Mucosa of rectum (tissue), 2 donors: ENCODE measurements around the gene KCNT1.

Source experiments
- H3K27ac ChIP-seq, 2 donors: one replicate each; pipeline ENCODE4 v1.7.0; 2013; ENCODE audit warnings: inconsistent platforms in 2 of 2, low read depth in 2 of 2, low read length in 2 of 2
- H3K27me3 ChIP-seq, 2 donors: one replicate each; pipeline ENCODE4 v1.7.0; 2013; ENCODE audit warnings: low read length in 2 of 2; ENCODE audit not compliant: control insufficient read depth in 2 of 2, insufficient read depth in 2 of 2
- H3K36me3 ChIP-seq, 2 donors: one replicate each; pipeline ENCODE4 v1.7.0; 2013; ENCODE audit warnings: low read length in 2 of 2; ENCODE audit not compliant: control insufficient read depth in 2 of 2, insufficient read depth in 2 of 2
- H3K4me1 ChIP-seq, 2 donors: one replicate each; pipeline ENCODE4 v1.7.0; 2013; ENCODE audit warnings: low read length in 2 of 2, mild to moderate bottlenecking in 1 of 2; ENCODE audit not compliant: control insufficient read depth in 2 of 2, insufficient read depth in 2 of 2
- H3K4me3 ChIP-seq, 2 donors: one replicate each; pipeline ENCODE4 v1.7.0; 2013; ENCODE audit warnings: low read length in 2 of 2
- H3K9ac ChIP-seq, 2 donors: one replicate each; pipeline ENCODE4 v1.7.0; 2013; ENCODE audit warnings: low read length in 2 of 2, low read depth in 1 of 2, mild to moderate bottlenecking in 1 of 2
- H3K9me3 ChIP-seq, 2 donors: one replicate each; pipeline ENCODE4 v1.7.0; 2013; ENCODE audit warnings: low read length in 2 of 2; ENCODE audit not compliant: control insufficient read depth in 2 of 2
- donor health status: healthy.
- donor health status: Normal muscosa, but diverticular disease.

KCNT1 gene

DNA sequence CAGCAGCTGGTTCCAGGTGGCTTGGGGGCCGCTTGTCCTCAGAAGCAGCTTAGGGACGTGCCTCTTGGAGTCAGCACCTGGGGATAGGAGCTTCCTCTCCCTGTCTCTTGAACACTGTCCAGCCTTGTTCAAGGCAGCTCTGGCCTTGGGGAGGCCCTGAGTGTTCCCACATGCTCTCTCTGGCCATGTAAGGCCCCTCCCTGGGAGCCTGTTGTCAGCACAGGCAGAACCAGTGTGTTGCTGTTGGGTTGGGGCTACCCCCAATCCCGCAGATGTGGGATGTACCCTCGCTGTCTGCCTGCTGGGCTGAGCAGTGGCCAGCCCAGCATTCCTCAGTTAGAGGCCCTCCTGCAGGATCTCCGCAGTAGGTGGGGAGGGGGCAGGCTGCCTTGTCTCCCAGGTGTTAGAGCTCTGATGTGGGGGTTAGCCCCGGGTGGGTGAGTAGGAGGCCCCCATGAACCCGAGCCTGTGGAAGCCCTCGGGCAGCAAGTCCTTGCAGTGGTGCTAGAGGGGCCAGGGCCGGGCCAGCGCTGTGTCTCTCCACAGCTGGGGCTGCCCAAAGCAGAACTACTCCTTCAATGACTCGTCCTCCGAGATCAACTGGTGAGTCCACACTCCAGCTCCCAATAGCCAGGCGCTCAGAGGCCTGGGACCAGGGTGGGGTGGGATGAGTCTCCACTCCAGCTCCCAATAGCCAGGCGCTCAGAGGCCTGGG is 51.6 kb downstream of the KCNT1 start:
- H3K36me3 ChIP-seq: no peaks in the 10 kb centered on the region
- H3K9ac ChIP-seq: no peak overlapping the region
- no peak overlapping the region for H3K27ac ChIP-seq
- H3K4me3 ChIP-seq: no peak overlapping the region
- H3K4me1 ChIP-seq: no peaks in the 10 kb centered on the region
- no peaks in the 10 kb centered on the region for H3K9me3 ChIP-seq
- peaks cover 0 to 1% of the 10 kb centered on the region in 2 donors for H3K27me3 ChIP-seq

DNA sequence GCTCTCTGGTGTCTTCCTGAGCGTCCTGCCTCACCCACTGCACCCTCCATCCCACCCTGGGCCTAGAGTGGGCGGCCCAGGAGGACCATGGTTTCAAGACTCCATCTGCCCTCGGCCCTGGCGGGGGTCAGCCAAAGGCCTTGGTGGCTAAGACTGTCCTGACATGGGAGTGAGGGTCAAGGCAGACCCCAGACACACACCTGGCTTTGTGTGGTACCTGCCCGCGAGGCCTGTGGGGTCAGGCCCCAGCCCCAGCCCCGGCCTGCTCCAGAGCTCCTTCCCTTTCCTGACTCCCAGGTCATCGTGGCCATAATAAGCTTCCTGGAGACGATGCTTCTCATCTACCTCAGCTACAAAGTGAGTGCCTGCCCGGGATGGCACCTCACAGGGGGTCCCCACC is 54.6 kb downstream of the KCNT1 start:
- no peaks in the 10 kb centered on the region for H3K9me3 ChIP-seq
- no peak overlapping the region for H3K4me3 ChIP-seq
- H3K27ac ChIP-seq: no peak overlapping the region
- H3K9ac ChIP-seq: no peak overlapping the region
- peaks cover 0 to 1% of the 10 kb centered on the region in 2 donors for H3K27me3 ChIP-seq
- H3K4me1 ChIP-seq: no peaks in the 10 kb centered on the region
- no peaks in the 10 kb centered on the region for H3K36me3 ChIP-seq

GRCh38 chr9:135757356-135757755 is 55.4 kb downstream of the KCNT1 start:
- no peaks in the 10 kb centered on the region for H3K36me3 ChIP-seq
- H3K9me3 ChIP-seq: no peaks in the 10 kb centered on the region
- H3K4me3 ChIP-seq: no peak overlapping the region
- no peak overlapping the region for H3K9ac ChIP-seq
- no peaks in the 10 kb centered on the region for H3K4me1 ChIP-seq
- H3K27me3 ChIP-seq: peaks cover 0 to 1% of the 10 kb centered on the region in 2 donors
- H3K27ac ChIP-seq: no peak overlapping the region

DNA sequence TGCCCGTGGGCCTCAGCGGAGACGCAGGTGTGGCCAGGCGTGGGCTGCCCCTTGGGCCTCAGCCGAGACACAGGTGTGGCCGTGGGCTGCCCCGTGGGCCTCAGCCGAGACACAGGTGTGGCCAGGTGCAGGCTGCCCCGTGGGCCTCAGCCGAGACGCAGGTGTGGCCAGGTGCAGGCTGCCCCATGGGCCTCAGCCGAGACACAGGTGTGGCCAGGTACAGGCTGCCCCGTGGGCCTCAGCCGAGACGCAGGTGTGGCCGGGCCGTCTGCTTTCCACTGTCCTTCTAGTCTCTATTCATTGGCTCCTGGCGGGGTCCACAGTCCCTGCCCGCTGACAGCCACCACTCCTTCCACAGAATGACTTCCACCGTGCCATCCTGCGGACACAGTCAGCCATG is 56.1 kb downstream of the KCNT1 start:
- H3K9me3 ChIP-seq: no peaks in the 10 kb centered on the region
- H3K4me1 ChIP-seq: no peaks in the 10 kb centered on the region
- H3K9ac ChIP-seq: no peak overlapping the region
- peaks cover 0 to 1% of the 10 kb centered on the region in 2 donors for H3K27me3 ChIP-seq
- H3K36me3 ChIP-seq: no peaks in the 10 kb centered on the region
- no peak overlapping the region for H3K4me3 ChIP-seq
- H3K27ac ChIP-seq: no peak overlapping the region

DNA sequence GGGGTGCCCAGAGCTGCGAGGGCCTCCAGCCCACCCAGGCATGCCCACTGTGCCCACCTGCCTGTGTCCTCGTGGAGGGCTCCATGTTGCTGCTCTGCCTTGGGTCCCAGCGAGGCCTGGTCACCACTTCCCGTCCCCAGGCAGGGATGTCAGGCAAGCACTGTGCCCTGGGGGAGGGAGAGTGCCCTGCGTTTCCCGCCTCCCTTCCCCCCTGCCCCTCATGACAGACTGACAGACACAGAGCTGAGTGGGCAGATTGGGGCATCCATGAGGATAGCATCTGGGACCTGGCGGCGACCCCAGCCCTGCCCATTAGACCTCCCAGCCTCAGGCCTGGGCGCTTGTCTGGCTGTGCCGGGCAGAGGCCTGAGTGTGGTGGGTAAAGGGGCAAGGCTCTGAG is 56.9 kb downstream of the KCNT1 start:
- Histone ChIP-seq H3K4me1 (no peaks in the 10 kb centered on the region), H3K36me3 (no peaks in the 10 kb centered on the region), H3K27ac (no peak overlapping the region), H3K9ac (no peak overlapping the region), H3K4me3 (no peak overlapping the region), H3K27me3 (peaks cover 0 to 1% of the 10 kb centered on the region in 2 donors), H3K9me3 (no peaks in the 10 kb centered on the region)

GRCh38 chr9:135759676-135760300 is 57.8 kb downstream of the KCNT1 start:
- H3K4me1 ChIP-seq: no peaks in the 10 kb centered on the region
- no peaks in the 10 kb centered on the region for H3K9me3 ChIP-seq
- H3K27ac ChIP-seq: no peak overlapping the region
- H3K36me3 ChIP-seq: no peaks in the 10 kb centered on the region
- H3K9ac ChIP-seq: no peak overlapping the region
- H3K4me3 ChIP-seq: no peak overlapping the region
- H3K27me3 ChIP-seq: peaks cover 0 to 1% of the 10 kb centered on the region in 2 donors

- no peak overlapping the region for H3K4me3 ChIP-seq
- H3K9ac ChIP-seq: no peak overlapping the region
- H3K4me1 ChIP-seq: no peaks in the 10 kb centered on the region
- H3K9me3 ChIP-seq: no peaks in the 10 kb centered on the region
- H3K27me3 ChIP-seq: peaks cover 0 to 1% of the 10 kb centered on the region in 2 donors
- H3K27ac ChIP-seq: no peak overlapping the region
- no peaks in the 10 kb centered on the region for H3K36me3 ChIP-seq
Measured at GRCh38 chr9:135760465-135760864, 58.5 kb downstream of the KCNT1 start.

GRCh38 chr9:135761150-135761844 is 59.3 kb downstream of the KCNT1 start:
- Histone ChIP-seq H3K4me1 (no peaks in the 10 kb centered on the region), H3K4me3 (no peak overlapping the region), H3K36me3 (no peaks in the 10 kb centered on the region), H3K9me3 (peaks cover 3 to 5% of the 10 kb centered on the region in 2 donors), H3K27ac (no peak overlapping the region), H3K9ac (no peak overlapping the region), H3K27me3 (peaks cover 0 to 1% of the 10 kb centered on the region in 2 donors)

DNA sequence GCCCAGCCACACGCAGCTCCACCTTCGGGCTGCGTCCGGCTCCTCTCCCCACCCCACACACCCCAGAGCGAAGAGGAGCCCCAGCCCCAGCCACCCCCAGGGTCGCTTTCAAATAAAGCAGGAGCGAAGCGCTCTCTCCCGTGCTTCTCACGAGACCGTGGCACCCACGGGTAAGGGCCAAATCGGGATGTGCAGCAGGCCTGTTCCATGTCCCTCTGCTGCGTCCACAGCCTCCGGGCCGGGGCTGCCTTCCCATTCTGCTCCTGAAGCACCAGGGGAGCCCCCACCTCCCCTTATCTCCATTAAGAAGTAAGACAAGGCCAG is 59.8 kb downstream of the KCNT1 start:
- Histone ChIP-seq H3K4me3 (no peak overlapping the region), H3K9me3 (peaks cover 3 to 5% of the 10 kb centered on the region in 2 donors), H3K9ac (no peak overlapping the region), H3K4me1 (no peaks in the 10 kb centered on the region), H3K36me3 (no peaks in the 10 kb centered on the region), H3K27me3 (peaks cover 0 to 1% of the 10 kb centered on the region in 2 donors), H3K27ac (no peak overlapping the region)

DNA sequence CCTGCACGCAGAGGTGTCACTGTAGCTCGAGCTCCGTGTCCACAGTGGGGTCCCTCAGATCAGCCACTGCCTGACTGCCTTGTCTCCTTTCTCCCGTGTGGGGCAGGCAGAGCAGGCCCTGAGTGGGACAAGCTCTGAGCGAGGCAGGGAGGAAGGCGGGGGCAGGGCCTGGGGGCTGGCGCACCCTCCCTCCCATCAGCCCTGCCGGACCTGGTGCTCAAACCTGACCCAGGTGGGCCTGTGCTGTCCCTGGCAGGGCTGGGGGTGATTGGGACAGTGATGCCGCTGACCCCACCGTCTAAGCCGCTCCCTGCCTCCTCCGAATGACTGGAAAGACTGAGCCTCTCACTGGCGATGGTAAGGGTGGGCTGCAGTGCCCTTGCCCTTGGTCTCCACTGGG is 60.9 kb downstream of the KCNT1 start:
- no peaks in the 10 kb centered on the region for H3K27me3 ChIP-seq
- peaks cover 3 to 5% of the 10 kb centered on the region in 2 donors for H3K9me3 ChIP-seq
- H3K4me3 ChIP-seq: no peak overlapping the region
- no peak overlapping the region for H3K9ac ChIP-seq
- no peaks in the 10 kb centered on the region for H3K4me1 ChIP-seq
- H3K27ac ChIP-seq: no peak overlapping the region
- H3K36me3 ChIP-seq: no peaks in the 10 kb centered on the region
